HepG2 (cell line): Measurements from ENCODE around the gene ABCC9. TPM values are rescaled to one million over a fixed set of nuclear protein-coding genes. Genes with fewer than 3 reads are reported as not detected.

Experiments
- ATAC-seq: fragments of 200-7000 bp; cut with Tn5 transposase; 3 replicates; pipeline ENCODE4 v1.9.1; 2020; ENCODE audit warnings: mild to moderate bottlenecking, moderate library complexity
- BruUV-seq: library from RNA; stranded (reverse); fragments of 400-500 nt; replicated peaks from 2 replicates; lab custom pipeline; 2021; lab: Mats Ljungman, UMichigan
- CTCF ChIA-PET: fragments of 300-600 bp; formaldehyde crosslinking; extraction: SDS; loops from one replicate; lab custom pipeline; 2021; ENCODE audit warnings: low total read pairs, inconsistent platforms, low intra/inter-chr PET ratio; lab: Yijun Ruan, JAX
- POLR2A ChIA-PET: fragments of 350-600 bp; sonication (Branson Sonifier 250); formaldehyde crosslinking; loops from one replicate; lab custom pipeline; 2020; ENCODE audit warnings: antibody characterized with exemption, inconsistent platforms; lab: Yijun Ruan, JAX
- DNase-seq: peaks from one replicate; pipeline ENCODE4 v3.0.0-alpha.2; 2015; ENCODE audit warnings: low spot score
- FAIRE-seq: peaks from 3 replicates; lab custom pipeline; 2011; peaks lifted over from hg19 to GRCh38; lab: Jason Lieb, UNC
- H2AFZ ChIP-seq: one replicate; pipeline ENCODE4 v1.6.1; 2011; ENCODE audit warnings: low read length, inconsistent platforms
- H3K27ac ChIP-seq: fragments of 300-600 bp; 3 replicates; pipeline ENCODE4 v1.8.0; 2011; ENCODE audit warnings: mixed run types, mild to moderate bottlenecking, mixed read lengths, low read length, inconsistent platforms; ENCODE audit not compliant: insufficient read depth; ENCODE audit errors: extremely low read length
- H3K27me3 ChIP-seq, 2 experiments: fragments of 200-600 bp in 1 of 2; 2 replicates in 1 of 2; 3 replicates in 1 of 2; pipeline versions ENCODE4 v1.6.0 to v1.8.0; 2011; ENCODE audit warnings: low read length in 2 of 2, mild to moderate bottlenecking in 2 of 2, moderate library complexity in 2 of 2, inconsistent platforms in 1 of 2; ENCODE audit not compliant: insufficient read depth in 2 of 2, control insufficient read depth in 1 of 2
- H3K36me3 ChIP-seq, 2 experiments: fragments of 200-600 bp in 1 of 2; replicated peaks in 1 of 2; 2 replicates in 1 of 2; 3 replicates in 1 of 2; pipeline versions ENCODE4 v1.5.1 to v1.8.0; 2011; ENCODE audit warnings: low read length in 2 of 2, inconsistent platforms in 1 of 2; ENCODE audit not compliant: insufficient read depth in 2 of 2, control insufficient read depth in 1 of 2
- H3K4me1 ChIP-seq: 2 replicates; pipeline ENCODE4 v1.5.1; 2012; ENCODE audit warnings: low read length, inconsistent platforms; ENCODE audit not compliant: insufficient read depth
- H3K4me2 ChIP-seq: 2 replicates; pipeline ENCODE4 v1.6.0; 2011; ENCODE audit warnings: low read depth, low read length, inconsistent platforms
- H3K4me3 ChIP-seq, 3 experiments: fragments of 200-600 bp in 1 of 3; sonication (generic), shearing (Covaris generic) in 1 of 3; replicated peaks in 1 of 3; 2 replicates each; pipeline ENCODE4 v1.5.1; 2011 to 2016; ENCODE audit warnings: low read length in 3 of 3, inconsistent platforms in 2 of 3, low read depth in 2 of 3, mild to moderate bottlenecking in 2 of 3, control low read depth in 1 of 3, mixed read lengths in 1 of 3; ENCODE audit not compliant: insufficient read depth in 1 of 3
- H3K79me2 ChIP-seq: one replicate; pipeline ENCODE4 v1.6.1; 2011; ENCODE audit warnings: low read length, inconsistent platforms; ENCODE audit not compliant: insufficient read depth
- H3K9ac ChIP-seq: 2 replicates; pipeline ENCODE4 v1.6.0; 2011; ENCODE audit warnings: mild to moderate bottlenecking, low read depth, low read length, inconsistent platforms; ENCODE audit not compliant: insufficient read depth
- H3K9me3 ChIP-seq: 2 replicates; pipeline ENCODE4 v1.5.1; 2012; ENCODE audit warnings: mild to moderate bottlenecking, low read length
- H4K20me1 ChIP-seq: 2 replicates; pipeline ENCODE4 v1.6.0; 2011; ENCODE audit warnings: inconsistent platforms, mild to moderate bottlenecking, low read length, moderate library complexity; ENCODE audit not compliant: insufficient read depth
- DPF2 ChIP-seq: sonication (generic); formaldehyde crosslinking; IDR thresholded peaks from 2 replicates; pipeline ENCODE4 v1.4.0; 2020; ENCODE audit warnings: mild to moderate bottlenecking, low read depth, missing genetic modification reagents, borderline replicate concordance
- E2F5 ChIP-seq: sonication (generic); formaldehyde crosslinking; conservative IDR thresholded peaks from 2 replicates; pipeline ENCODE4 v1.4.0; 2020; ENCODE audit warnings: missing genetic modification reagents
- EEA1 ChIP-seq: sonication (generic); formaldehyde crosslinking; IDR thresholded peaks from 2 replicates; pipeline ENCODE4 v1.5.1; 2020; ENCODE audit warnings: mild to moderate bottlenecking, missing genetic modification reagents, borderline replicate concordance
- MAZ ChIP-seq, 2 experiments: sonication (generic) in 1 of 2; formaldehyde crosslinking in 1 of 2; IDR thresholded peaks; 2 replicates each; pipeline versions ENCODE4 v1.5.0 to v1.6.1; 2012 to 2020; ENCODE audit warnings: low read depth in 2 of 2, mild to moderate bottlenecking in 2 of 2, borderline replicate concordance in 1 of 2, improper control_type of control experiment in 1 of 2, low read length in 1 of 2, missing genetic modification reagents in 1 of 2, moderate library complexity in 1 of 2
- MTA1 ChIP-seq: sonication (generic); formaldehyde crosslinking; IDR thresholded peaks from 2 replicates; pipeline ENCODE4 v1.4.0; 2020; ENCODE audit warnings: missing genetic modification reagents, mild to moderate bottlenecking, borderline replicate concordance
- NR3C1 ChIP-seq: sonication (generic); formaldehyde crosslinking; IDR thresholded peaks from 2 replicates; pipeline ENCODE4 v1.4.0; 2020; ENCODE audit warnings: missing genetic modification reagents
- RARA ChIP-seq: IDR thresholded peaks from 2 replicates; pipeline ENCODE4 v1.6.1; 2016; ENCODE audit warnings: missing genetic modification reagents, missing compliant biosample characterization
- SIN3B ChIP-seq: fragments of 150-350 bp; IDR thresholded peaks from 2 replicates; pipeline ENCODE4 v1.6.1; 2014; ENCODE audit warnings: low read length
- ZBTB37 ChIP-seq: sonication (generic); formaldehyde crosslinking; IDR thresholded peaks from 2 replicates; pipeline ENCODE4 v1.4.0; 2020; ENCODE audit warnings: mild to moderate bottlenecking, missing genetic modification reagents
- ZBTB44 ChIP-seq: sonication (generic); formaldehyde crosslinking; IDR thresholded peaks from 2 replicates; pipeline ENCODE4 v1.4.0; 2020; ENCODE audit warnings: missing genetic modification reagents
- ZMYM2 ChIP-seq: sonication (generic); formaldehyde crosslinking; IDR thresholded peaks from 2 replicates; pipeline ENCODE4 v1.8.0; 2022; ENCODE audit warnings: mild to moderate bottlenecking, missing genetic modification reagents
- ZNF484 ChIP-seq: sonication (generic); formaldehyde crosslinking; IDR thresholded peaks from 2 replicates; pipeline ENCODE4 v1.5.1; 2020; ENCODE audit warnings: mild to moderate bottlenecking, low read depth, missing genetic modification reagents, borderline replicate concordance
- ZNF616 ChIP-seq: sonication (generic); formaldehyde crosslinking; IDR thresholded peaks from 2 replicates; pipeline ENCODE4 v1.5.0; 2020; ENCODE audit warnings: low read depth, mild to moderate bottlenecking, missing genetic modification reagents
- ZNF704 ChIP-seq: sonication (generic); formaldehyde crosslinking; IDR thresholded peaks from 2 replicates; pipeline ENCODE4 v1.8.1; 2023; ENCODE audit warnings: mild to moderate bottlenecking, inconsistent platforms, moderate library complexity, missing genetic modification reagents, borderline replicate concordance
- WGBS: methylation state at CpG from one replicate; pipeline ENCODE4 v1.1.6; 2017; ENCODE audit warnings: low lambda C conversion rate; 5-methylcytosine and 5-hydroxymethylcytosine counted together
- in situ Hi-C: cut with HindIII; loops from 2 replicates; pipeline ENCODE4 v1.10.0; 2017; ENCODE audit warnings: low pct_unique_long_range_greater_than_20kb; ENCODE audit not compliant: extremely low pct_ligation_motif_present
- intact Hi-C: fragments of 100-400 bp; cut with micrococcal nuclease; formaldehyde crosslinking; loops from one replicate; pipeline ENCODE4 v1.10.0; 2022; ENCODE audit not compliant: unreplicated experiment
- polyA plus RNA-seq, 8 experiments: library from polyadenylated mRNA; depleted of rRNA in 3 of 8; stranded (reverse) in 7 of 8; unstranded in 1 of 8; fragments of >200 nt; fragmentation: Illumina TruSeq in 4 of 8; extraction: Trizol in 4 of 8; gene quantifications; 2 replicates each; pipeline versions ENCODE4 v1.2.1 to v1.2.3, GENCODE V29; 2011 to 2016; ENCODE audit warnings: low read depth in 4 of 8, missing spikeins in 1 of 8, mixed read lengths in 1 of 8; ENCODE audit not compliant: insufficient read depth in 1 of 8
- total RNA-seq, 5 experiments: library from RNA; depleted of rRNA; stranded (reverse); fragments of >200 nt; fragmentation: Illumina TruSeq; extraction: Trizol; gene quantifications; 2 replicates each; pipeline ENCODE4 v1.2.3, GENCODE V29; 2016; ENCODE audit warnings: low read depth in 1 of 5

The ABCC9 gene
- total and polyA plus RNA-seq, 2 of the 13 experiments (the other 11 are each of a cell fraction or from before 2014, with no cell fraction given) = not detected

- intact Hi-C loops (no loop called here), in situ Hi-C loops (no loop called here)
- CTCF ChIA-PET = no interaction called here
- no peaks in the 10 kb centered on the region for H3K9me3 ChIP-seq
- no peak overlapping the region for H3K4me2 ChIP-seq
- 0% methylated on average over 1 of the region's 1 CpG for WGBS
- no peaks in the 10 kb centered on the region for H3K79me2 ChIP-seq
- H3K4me1 ChIP-seq = no peaks in the 10 kb centered on the region
- BruUV-seq = no TSS peak
- no peaks in the 10 kb centered on the region for H4K20me1 ChIP-seq
- H3K9ac ChIP-seq = no peak overlapping the region
- no peak overlapping the region for H3K4me3 ChIP-seq
- no peak overlapping the region for H2AFZ ChIP-seq
- H3K27me3 ChIP-seq = no peaks in the 10 kb centered on the region; a peak in 1 of 5 replicates
- FAIRE-seq (no peak), ATAC-seq (no peak)
- TF ChIP-seq ZMYM2 (CRISPR knock-in tag) = no peak
- no peak for TF ChIP-seq DPF2
- no peak for TF ChIP-seq EEA1 (CRISPR knock-in tag)
- TF ChIP-seq ZNF616 (CRISPR knock-in tag) = no peak
- no peak for TF ChIP-seq NR3C1
- TF ChIP-seq ZBTB44 = no peak
- no peak for TF ChIP-seq SIN3B
- TF ChIP-seq, all 625 proteins: peak for 0
- DNase-seq = no peak
- POLR2A ChIA-PET = no interaction called here
- H3K36me3 ChIP-seq = no peaks in the 10 kb centered on the region
- H3K27ac ChIP-seq = no peak overlapping the region
These were observed 39.3 kb upstream of the ABCC9 start for GRCh38 chr12:21980544-21980943.

GRCh38 chr12:21975293-21975692, 34.1 kb upstream of the ABCC9 start:
- Histone ChIP-seq H3K27me3 (no peaks in the 10 kb centered on the region), H3K9me3 (no peaks in the 10 kb centered on the region), H3K79me2 (no peaks in the 10 kb centered on the region), H3K27ac (no peak overlapping the region), H3K36me3 (no peaks in the 10 kb centered on the region), H3K9ac (no peak overlapping the region), H3K4me1 (no peaks in the 10 kb centered on the region), H3K4me3 (no peak overlapping the region), H3K4me2 (no peak overlapping the region), H2AFZ (no peak overlapping the region), H4K20me1 (no peaks in the 10 kb centered on the region)
- BruUV-seq = no TSS peak
- no peak for DNase-seq
- FAIRE-seq = no peak
- WGBS = 3% methylated on average over 1 of the region's 1 CpG
- POLR2A ChIA-PET = no interaction called here
- CTCF ChIA-PET = no interaction called here
- intact Hi-C loops (no loop called here), in situ Hi-C loops (no loop called here)
- ATAC-seq = no peak
- TF ChIP-seq MAZ (IDR thresholded peaks at IDR 0.05; ENCODE audit: borderline replicate concordance, low read depth, low read length) (no peak), MAZ (CRISPR knock-in tag; IDR thresholded peaks at IDR 0.05; ENCODE audit: low read depth) (no peak), ZBTB37 (CRISPR knock-in tag) (no peak), ZNF484 (no peak), RARA (CRISPR knock-in tag) (no peak), MTA1 (CRISPR knock-in tag) (no peak), ZNF704 (CRISPR knock-in tag) (no peak), E2F5 (CRISPR knock-in tag) (no peak)
